DOHH2 (cell line): ENCODE results near the gene TTC39B.

ENCODE experiments used
- H3F3A ChIP-seq: fragments of 200-600 bp; sonication (generic), shearing (Covaris generic); 2 replicates; pipeline ENCODE4 v1.6.0; 2016; ENCODE audit warnings: antibody characterized with exemption, mild to moderate bottlenecking; ENCODE audit not compliant: control insufficient read depth, insufficient read depth
- H3K27ac ChIP-seq: fragments of 200-600 bp; sonication (generic); 2 replicates; pipeline ENCODE4 v1.5.1; 2014; ENCODE audit warnings: low read depth, mild to moderate bottlenecking, low read length, moderate library complexity
- H3K27me3 ChIP-seq: fragments of 200-600 bp; sonication (generic); 2 replicates; pipeline ENCODE4 v1.6.1; 2014; ENCODE audit warnings: mild to moderate bottlenecking, low read length, mixed read lengths; ENCODE audit not compliant: control insufficient read depth
- H3K36me3 ChIP-seq: fragments of 200-600 bp; sonication (generic); 2 replicates; pipeline ENCODE4 v1.6.1; 2014; ENCODE audit warnings: mild to moderate bottlenecking, low read length, moderate library complexity, mixed read lengths; ENCODE audit not compliant: control insufficient read depth
- H3K4me1 ChIP-seq: fragments of 200-600 bp; sonication (generic); 2 replicates; pipeline ENCODE4 v1.6.1; 2014; ENCODE audit warnings: mild to moderate bottlenecking, low read length, mixed read lengths; ENCODE audit not compliant: control insufficient read depth
- H3K4me2 ChIP-seq: fragments of 200-600 bp; sonication (generic); 2 replicates; pipeline ENCODE4 v1.6.0; 2014; ENCODE audit warnings: mild to moderate bottlenecking, low read length, moderate library complexity
- H3K4me3 ChIP-seq: fragments of 200-600 bp; sonication (generic); 2 replicates; pipeline ENCODE4 v1.5.1; 2014; ENCODE audit warnings: mild to moderate bottlenecking, low read length, mixed read lengths
- H3K79me2 ChIP-seq: fragments of 200-600 bp; sonication (generic); 2 replicates; pipeline ENCODE4 v1.6.1; 2014; ENCODE audit warnings: mild to moderate bottlenecking, low read length, mixed read lengths; ENCODE audit not compliant: control insufficient read depth
- H3K9me2 ChIP-seq: fragments of 200-600 bp; sonication (generic); replicated peaks from 2 replicates; pipeline ENCODE4 v1.6.1; 2014; ENCODE audit warnings: mild to moderate bottlenecking, low read length, mixed read lengths; ENCODE audit not compliant: control insufficient read depth
- H3K9me3 ChIP-seq: fragments of 200-600 bp; sonication (generic); 2 replicates; pipeline ENCODE4 v1.6.1; 2014; ENCODE audit warnings: antibody characterized with exemption, low read length, mixed read lengths; ENCODE audit not compliant: control insufficient read depth, insufficient read depth
- H4K20me1 ChIP-seq: fragments of 200-600 bp; sonication (generic); 2 replicates; pipeline ENCODE4 v1.6.0; 2014; ENCODE audit warnings: low read depth, mild to moderate bottlenecking, antibody characterized with exemption, low read length, moderate library complexity; ENCODE audit not compliant: control insufficient read depth, insufficient read depth
- CTCF ChIP-seq: fragments of 200-600 bp; sonication (generic); IDR thresholded peaks from one replicate; pipeline ENCODE4 v1.5.1; 2014; ENCODE audit warnings: antibody characterized with exemption, mild to moderate bottlenecking, low read depth, low read length; ENCODE audit not compliant: poor library complexity, severe bottlenecking
- EZH2phosphoT487 ChIP-seq: fragments of 200-600 bp; sonication (generic); IDR thresholded peaks from 2 replicates; pipeline ENCODE4 v1.6.1; 2017; ENCODE audit warnings: borderline replicate concordance, mild to moderate bottlenecking, antibody characterized with exemption, low read length, moderate library complexity, mixed read lengths

TTC39B gene

GRCh38 chr9:15200111-15200510 is 106.9 kb downstream of the TTC39B start:
- Histone ChIP-seq H3K36me3 (no peaks in the 10 kb centered on the region), H3F3A (no peaks in the 10 kb centered on the region), H3K4me2 (no peak overlapping the region), H3K27ac (no peak overlapping the region), H3K27me3 (no peaks in the 10 kb centered on the region), H3K9me3 (no peaks in the 10 kb centered on the region), H3K79me2 (no peaks in the 10 kb centered on the region), H3K4me3 (no peak overlapping the region), H3K4me1 (no peaks in the 10 kb centered on the region), H4K20me1 (no peaks in the 10 kb centered on the region), H3K9me2 (no peaks in the 10 kb centered on the region)
- TF ChIP-seq CTCF (no peak), EZH2phosphoT487 (no peak)

- Histone ChIP-seq H3K79me2 (no peaks in the 10 kb centered on the region), H3K27ac (no peak overlapping the region), H4K20me1 (no peaks in the 10 kb centered on the region), H3K9me2 (no peaks in the 10 kb centered on the region), H3K4me3 (no peak overlapping the region), H3K9me3 (no peaks in the 10 kb centered on the region), H3K4me1 (no peaks in the 10 kb centered on the region), H3K4me2 (no peak overlapping the region), H3F3A (no peaks in the 10 kb centered on the region), H3K27me3 (peaks cover 2% of the 10 kb centered on the region; the same call in 1 of the 2 replicates), H3K36me3 (no peaks in the 10 kb centered on the region)
- no peak for TF ChIP-seq EZH2phosphoT487
- no peak for TF ChIP-seq CTCF
These were observed 114.2 kb downstream of the TTC39B start for GRCh38 chr9:15192856-15193255.

GRCh38 chr9:15191378-15191777 is 115.6 kb downstream of the TTC39B start:
- no peaks in the 10 kb centered on the region for H3F3A ChIP-seq
- no peaks in the 10 kb centered on the region for H3K4me1 ChIP-seq
- no peaks in the 10 kb centered on the region for H3K9me3 ChIP-seq
- H3K27ac ChIP-seq, result no peak overlapping the region
- no peaks in the 10 kb centered on the region for H3K9me2 ChIP-seq
- H3K4me3 ChIP-seq, result no peak overlapping the region
- H3K36me3 ChIP-seq, result no peaks in the 10 kb centered on the region
- H3K27me3 ChIP-seq, result peaks cover 2% of the 10 kb centered on the region; the same call in 1 of the 2 replicates
- no peak overlapping the region for H3K4me2 ChIP-seq
- no peaks in the 10 kb centered on the region for H4K20me1 ChIP-seq
- TF ChIP-seq EZH2phosphoT487, result no peak
- no peak for TF ChIP-seq CTCF
- no peaks in the 10 kb centered on the region for H3K79me2 ChIP-seq
